ENCODE data around the gene ARHGAP25. TPM values are rescaled to one million over a fixed set of nuclear protein-coding genes. Genes with fewer than 3 reads are reported as not detected.

ARHGAP25 gene
- total and polyA plus RNA-seq, 2 donors from 2014 or later = 6.3 to 20.4 TPM

DNA sequence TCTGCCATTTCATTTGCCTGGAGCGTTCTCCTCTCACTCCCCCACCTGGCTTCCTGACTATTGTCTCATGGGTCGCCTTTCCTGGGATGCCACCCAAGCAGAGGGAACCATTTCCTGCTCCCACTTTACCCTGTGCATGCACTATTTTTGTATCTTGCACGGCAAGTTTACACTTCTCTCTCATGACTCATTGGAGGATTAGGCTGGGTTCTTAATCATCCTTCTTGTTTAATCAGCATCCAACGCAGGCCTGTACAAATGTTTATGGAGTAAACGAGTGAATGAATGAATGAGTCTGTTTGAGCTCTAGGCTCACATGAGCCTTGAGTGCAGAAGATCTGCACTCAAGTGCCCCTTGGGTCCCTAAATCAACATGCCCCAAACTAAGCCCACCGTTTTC is 3.8 kb upstream of the ARHGAP25 start:
- TF ChIP-seq, protein P1, sequence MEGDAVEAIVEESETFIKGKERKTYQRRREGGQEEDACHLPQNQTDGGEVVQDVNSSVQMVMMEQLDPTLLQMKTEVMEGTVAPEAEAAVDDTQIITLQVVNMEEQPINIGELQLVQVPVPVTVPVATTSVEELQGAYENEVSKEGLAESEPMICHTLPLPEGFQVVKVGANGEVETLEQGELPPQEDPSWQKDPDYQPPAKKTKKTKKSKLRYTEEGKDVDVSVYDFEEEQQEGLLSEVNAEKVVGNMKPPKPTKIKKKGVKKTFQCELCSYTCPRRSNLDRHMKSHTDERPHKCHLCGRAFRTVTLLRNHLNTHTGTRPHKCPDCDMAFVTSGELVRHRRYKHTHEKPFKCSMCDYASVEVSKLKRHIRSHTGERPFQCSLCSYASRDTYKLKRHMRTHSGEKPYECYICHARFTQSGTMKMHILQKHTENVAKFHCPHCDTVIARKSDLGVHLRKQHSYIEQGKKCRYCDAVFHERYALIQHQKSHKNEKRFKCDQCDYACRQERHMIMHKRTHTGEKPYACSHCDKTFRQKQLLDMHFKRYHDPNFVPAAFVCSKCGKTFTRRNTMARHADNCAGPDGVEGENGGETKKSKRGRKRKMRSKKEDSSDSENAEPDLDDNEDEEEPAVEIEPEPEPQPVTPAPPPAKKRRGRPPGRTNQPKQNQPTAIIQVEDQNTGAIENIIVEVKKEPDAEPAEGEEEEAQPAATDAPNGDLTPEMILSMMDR (IDR thresholded peaks at IDR 0.05; ENCODE audit: borderline replicate concordance, extremely low read depth, insufficient read depth) = no peak
- no peak overlapping the region for H3K27ac ChIP-seq (ENCODE audit: low read depth in 2 of 2, low read length in 2 of 2)
- H3K4me1 ChIP-seq (ENCODE audit: control insufficient read depth in 2 of 3, insufficient read depth in 2 of 3, low read depth in 1 of 3, low read length in 3 of 3) = no peaks in the 10 kb centered on the region
- H3K9me3 ChIP-seq (ENCODE audit: control insufficient read depth in 2 of 3, insufficient read depth in 1 of 3, low read length in 3 of 3) = no peaks in the 10 kb centered on the region
- H3K9ac ChIP-seq (ENCODE audit: low read length in 3 of 3) = no peak overlapping the region
- intact Hi-C loops (cut with DNase I) = no loop called here
- FAIRE-seq = no peak
- no peaks in the 10 kb centered on the region for H3K36me3 ChIP-seq (ENCODE audit: control insufficient read depth in 2 of 3, insufficient read depth in 3 of 3, low read length in 3 of 3)
- no peaks in the 10 kb centered on the region for H3K27me3 ChIP-seq (ENCODE audit: control insufficient read depth, insufficient read depth, low read length)
- DNase-seq = no peak
- H3K4me3 ChIP-seq (ENCODE audit: low read length in 3 of 3) = no peak overlapping the region

DNA sequence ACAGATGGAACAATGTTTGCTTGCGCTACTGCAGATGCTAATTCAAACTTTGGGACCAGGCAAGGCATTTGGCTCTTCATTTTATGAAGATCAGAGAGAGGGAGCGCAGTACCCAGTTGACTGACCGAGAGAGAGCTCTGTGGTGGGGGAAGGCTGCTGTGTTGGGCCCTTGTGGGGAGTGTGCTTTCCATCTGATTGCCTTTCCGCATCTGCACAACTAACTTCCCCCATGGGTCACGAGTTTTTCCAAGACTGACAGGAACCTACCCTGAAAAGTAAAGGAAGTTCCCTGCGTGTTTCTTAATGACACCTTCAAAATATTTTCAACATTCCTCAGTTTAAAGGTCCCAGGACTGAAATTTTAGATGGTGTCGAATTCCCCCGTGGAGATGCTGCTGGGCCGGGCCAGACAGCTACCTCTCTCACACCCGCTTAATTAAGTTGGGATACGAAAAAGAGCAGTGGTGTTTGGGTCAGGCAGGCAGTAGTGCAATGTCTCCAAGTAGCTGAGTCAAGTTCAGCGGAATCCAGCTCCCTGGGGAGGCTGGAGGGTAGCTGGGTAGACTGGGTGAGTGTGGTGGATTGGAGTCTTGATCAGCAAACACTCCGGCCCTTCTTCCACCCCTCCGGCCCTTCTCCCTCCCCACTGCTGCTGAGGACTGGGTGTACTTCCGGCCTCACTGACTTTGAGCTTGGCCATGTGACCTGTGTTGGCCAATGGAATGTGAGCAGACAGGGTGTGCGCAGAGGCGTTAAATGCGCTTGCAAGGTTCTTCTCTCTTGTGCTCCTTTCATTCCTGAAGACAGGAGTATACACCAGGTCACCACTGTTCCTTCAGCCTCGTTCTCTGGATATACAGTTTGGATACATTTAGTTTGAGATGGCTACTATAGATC is 2.3 kb upstream of the ARHGAP25 start:
- no peak overlapping the region for H3K4me3 ChIP-seq (ENCODE audit: low read length in 3 of 3)
- no peaks in the 10 kb centered on the region for H3K27me3 ChIP-seq (ENCODE audit: control insufficient read depth, insufficient read depth, low read length)
- DNase-seq = no peak
- H3K4me1 ChIP-seq (ENCODE audit: control insufficient read depth in 2 of 3, insufficient read depth in 2 of 3, low read depth in 1 of 3, low read length in 3 of 3) = no peaks in the 10 kb centered on the region
- no peak overlapping the region for H3K27ac ChIP-seq (ENCODE audit: low read depth in 2 of 2, low read length in 2 of 2)
- no peaks in the 10 kb centered on the region for H3K9me3 ChIP-seq (ENCODE audit: control insufficient read depth in 2 of 3, insufficient read depth in 1 of 3, low read length in 3 of 3)
- intact Hi-C loops (cut with DNase I) = no loop called here
- no peak for FAIRE-seq
- no peaks in the 10 kb centered on the region for H3K36me3 ChIP-seq (ENCODE audit: control insufficient read depth in 2 of 3, insufficient read depth in 3 of 3, low read length in 3 of 3)
- H3K9ac ChIP-seq (ENCODE audit: low read length in 3 of 3) = no peak overlapping the region
- TF ChIP-seq, protein P1 (IDR thresholded peaks at IDR 0.05; ENCODE audit: borderline replicate concordance, extremely low read depth, insufficient read depth) = no peak

DNA sequence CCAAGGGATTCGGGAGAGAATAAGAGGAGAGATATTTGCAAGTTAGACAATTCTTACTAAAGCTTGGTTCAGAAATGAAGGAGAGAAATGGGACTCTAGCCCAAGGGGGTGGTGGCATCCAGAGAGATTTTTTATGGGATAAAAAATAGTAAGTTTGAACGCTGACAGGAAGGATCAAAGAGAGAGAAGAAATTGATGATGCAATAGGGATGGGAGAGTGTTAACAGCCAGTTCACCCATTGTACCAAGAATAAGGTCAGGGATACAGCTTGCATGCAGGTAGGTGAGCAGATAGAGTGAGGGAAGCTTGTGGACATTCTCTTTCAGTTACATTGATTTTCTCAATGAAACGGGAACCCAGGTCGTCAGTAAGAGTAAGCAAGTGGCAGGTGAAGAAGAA is 1.2 kb upstream of the ARHGAP25 start:
- H3K9ac ChIP-seq (ENCODE audit: low read length in 3 of 3) = no peak overlapping the region
- H3K9me3 ChIP-seq (ENCODE audit: control insufficient read depth in 2 of 3, insufficient read depth in 1 of 3, low read length in 3 of 3) = no peaks in the 10 kb centered on the region
- H3K36me3 ChIP-seq (ENCODE audit: control insufficient read depth in 2 of 3, insufficient read depth in 3 of 3, low read length in 3 of 3) = no peaks in the 10 kb centered on the region
- H3K4me1 ChIP-seq (ENCODE audit: control insufficient read depth in 2 of 3, insufficient read depth in 2 of 3, low read depth in 1 of 3, low read length in 3 of 3) = no peaks in the 10 kb centered on the region
- H3K4me3 ChIP-seq (ENCODE audit: low read length in 3 of 3) = no peak overlapping the region
- FAIRE-seq (no peak), DNase-seq (no peak)
- no peak overlapping the region for H3K27ac ChIP-seq (ENCODE audit: low read depth in 2 of 2, low read length in 2 of 2)
- intact Hi-C loops (cut with DNase I) = no loop called here
- no peaks in the 10 kb centered on the region for H3K27me3 ChIP-seq (ENCODE audit: control insufficient read depth, insufficient read depth, low read length)
- TF ChIP-seq, protein P1 (IDR thresholded peaks at IDR 0.05; ENCODE audit: borderline replicate concordance, extremely low read depth, insufficient read depth) = no peak
